Motor neuron (in vitro differentiated cells): ENCODE measurements around the gene WWC2. TPM values are rescaled to one million over a fixed set of nuclear protein-coding genes. Genes with fewer than 3 reads are reported as not detected.
A peak's percentile ranks its signal among the peaks of the same experiment; 100 is the strongest.

ENCODE experiments used
- ATAC-seq, 8 experiments: fragments of 200-7000 bp; cut with Tn5 transposase; replicated peaks in 6 of 8; 2 replicates each; pipeline ENCODE4 v1.8.0; 2021; ENCODE audit warnings: mild to moderate bottlenecking in 8 of 8, moderate library complexity in 8 of 8
- H3K27ac ChIP-seq, 2 donors: fragments of 250-450 bp; sonication (Bioruptor Pico); 2 replicates each; pipeline ENCODE4 v1.9.0; 2021; ENCODE audit warnings: antibody characterized with exemption in 2 of 2, mild to moderate bottlenecking in 2 of 2, moderate library complexity in 1 of 2
- H3K4me1 ChIP-seq, 2 donors: fragments of 250-450 bp; sonication (Bioruptor Pico); replicated peaks in 1 of 2; 2 replicates each; pipeline ENCODE4 v1.6.1; 2021; ENCODE audit warnings: antibody characterized with exemption in 2 of 2, mild to moderate bottlenecking in 2 of 2, moderate library complexity in 1 of 2
- H3K4me3 ChIP-seq, 5 donors: fragments of 250-450 bp; sonication (Bioruptor Pico); 2 replicates each; pipeline ENCODE4 v1.9.0; 2021; ENCODE audit warnings: antibody characterized with exemption in 5 of 5, mild to moderate bottlenecking in 5 of 5, moderate library complexity in 4 of 5
- WGBS, 10 experiments: fragments of 450-650 bp; shearing (Covaris generic); methylation state at CpG; one replicate each; pipeline ENCODE4 v1.0.0; 2022; 5-methylcytosine and 5-hydroxymethylcytosine counted together
- in situ Hi-C, 9 experiments: fragments of 400-800 bp; cut with MboI; loops; one replicate each; pipeline ENCODE4 v1.15.0; 2021; ENCODE audit warnings: low sequenced_read_pairs in 9 of 9, low pct_unique_long_range_greater_than_20kb in 2 of 9; ENCODE audit not compliant: unreplicated experiment in 9 of 9
- total RNA-seq, 8 experiments: library from RNA; unstranded; fragments of 300-600 nt; gene quantifications; 2 replicates each; pipeline versions ENCODE4 v1.2.3 to v1.2.4, GENCODE V29; 2022

The WWC2 gene
- total RNA-seq, 8 experiments from 2014 or later = 4.2 to 59.4 (median 12.9) TPM

GRCh38 chr4:183343730-183344129 lies 244.7 kb downstream of the WWC2 start:
- Histone ChIP-seq H3K4me1 (peaks cover 5 to 8% of the 10 kb centered on the region in 2 donors), H3K4me3 (no peak overlapping the region), H3K27ac (no peak overlapping the region)
- no peak for ATAC-seq
- WGBS, 10 experiments = 74 to 100% (median 100%) methylated on average over 1 to 6 of the region's 7 CpGs; no CpG with 5 or more reads in 3 of the 10 experiments
- in situ Hi-C loops = no loop called here

- WGBS, 10 experiments = 75 to 100% (median 98%) methylated on average over 2 to 6 of the region's 15 CpGs; no CpG with 5 or more reads in 4 of the 10 experiments
- peak in 2 of 8 experiments; percentile 0 to 2 for ATAC-seq
- Histone ChIP-seq H3K4me3 (no peak overlapping the region), H3K27ac (no peak overlapping the region), H3K4me1 (peaks cover 5 to 8% of the 10 kb centered on the region in 2 donors)
- in situ Hi-C loops = no loop called here
Measured at GRCh38 chr4:183344523-183345255, 245.6 kb downstream of the WWC2 start.

GRCh38 chr4:183345261-183345660 lies 246.2 kb downstream of the WWC2 start:
- Histone ChIP-seq H3K27ac (peak overlapping the region in 1 of 2 donors; percentile 23), H3K4me3 (no peak overlapping the region), H3K4me1 (peaks cover 5 to 8% of the 10 kb centered on the region in 2 donors)
- in situ Hi-C loops = no loop called here
- ATAC-seq = peak in 1 of 8 experiments; percentile 8
- WGBS, 10 experiments = 80 to 100% (median 94%) methylated on average over 1 to 4 of the region's 4 CpGs; no CpG with 5 or more reads in 5 of the 10 experiments

GRCh38 chr4:183347146-183347545 lies 248.1 kb downstream of the WWC2 start:
- 60 to 100% (median 100%) methylated on average over 1 to 4 of the region's 8 CpGs; no CpG with 5 or more reads in 4 of the 10 experiments for WGBS, 10 experiments
- Histone ChIP-seq H3K4me1 (peaks cover 5 to 8% of the 10 kb centered on the region in 2 donors), H3K4me3 (no peak overlapping the region), H3K27ac (no peak overlapping the region)
- no peak for ATAC-seq
- in situ Hi-C loops = no loop called here

- no peak overlapping the region for H3K27ac ChIP-seq
- in situ Hi-C loops = no loop called here
- ATAC-seq = no peak
- H3K4me3 ChIP-seq = no peak overlapping the region
- peaks cover 5 to 8% of the 10 kb centered on the region in 2 donors for H3K4me1 ChIP-seq
- WGBS, 10 experiments = 40 to 100% (median 83%) methylated on average over 1 to 2 of the region's 4 CpGs; no CpG with 5 or more reads in 5 of the 10 experiments
Measured at GRCh38 chr4:183347566-183347965, 248.5 kb downstream of the WWC2 start.

GRCh38 chr4:183348136-183348535 lies 249.1 kb downstream of the WWC2 start:
- 84 to 100% (median 100%) methylated on average over 1 to 11 of the region's 12 CpGs; no CpG with 5 or more reads in 3 of the 10 experiments for WGBS, 10 experiments
- ATAC-seq = no peak
- Histone ChIP-seq H3K4me1 (peaks cover 5 to 8% of the 10 kb centered on the region in 2 donors), H3K4me3 (no peak overlapping the region), H3K27ac (no peak overlapping the region)
- in situ Hi-C loops = no loop called here

GRCh38 chr4:183348706-183349659 lies 249.9 kb downstream of the WWC2 start:
- Histone ChIP-seq H3K27ac (no peak overlapping the region), H3K4me1 (peaks cover 5 to 8% of the 10 kb centered on the region in 2 donors), H3K4me3 (no peak overlapping the region)
- peak in 7 of 8 experiments; percentile 27 to 85 (median 72) for ATAC-seq
- in situ Hi-C loops = no loop called here
- 0 to 100% (median 82%) methylated on average over 2 to 14 of the region's 17 CpGs; no CpG with 5 or more reads in 1 of the 10 experiments for WGBS, 10 experiments

- peaks cover 5 to 12% of the 10 kb centered on the region in 2 donors for H3K4me1 ChIP-seq
- 0 to 94% (median 75%) methylated on average over 1 to 8 of the region's 9 CpGs; no CpG with 5 or more reads in 1 of the 10 experiments for WGBS, 10 experiments
- peak in 4 of 8 experiments; percentile 9 to 82 (median 68) for ATAC-seq
- in situ Hi-C loops = no loop called here
- no peak overlapping the region for H3K4me3 ChIP-seq
- H3K27ac ChIP-seq = no peak overlapping the region
Measured at GRCh38 chr4:183349673-183350072, 250.6 kb downstream of the WWC2 start.

- H3K27ac ChIP-seq = no peak overlapping the region
- peak in 2 of 8 experiments; percentile 3 to 10 for ATAC-seq
- H3K4me3 ChIP-seq = no peak overlapping the region
- in situ Hi-C loops = no loop called here
- 0 to 94% (median 84%) methylated on average over 1 to 12 of the region's 17 CpGs; no CpG with 5 or more reads in 2 of the 10 experiments for WGBS, 10 experiments
- peaks cover 2 to 16% of the 10 kb centered on the region in 2 donors for H3K4me1 ChIP-seq
Measured at GRCh38 chr4:183350317-183351071, 251.4 kb downstream of the WWC2 start.

- no peak overlapping the region for H3K4me3 ChIP-seq
- H3K4me1 ChIP-seq = peaks cover 2 to 16% of the 10 kb centered on the region in 2 donors
- H3K27ac ChIP-seq = no peak overlapping the region
- 70 to 100% (median 91%) methylated on average over 1 to 5 of the region's 5 CpGs; no CpG with 5 or more reads in 2 of the 10 experiments for WGBS, 10 experiments
- in situ Hi-C loops = no loop called here
- ATAC-seq = peak in 2 of 8 experiments; percentile 21 to 56
Measured at GRCh38 chr4:183352546-183352945, 253.5 kb downstream of the WWC2 start.

GRCh38 chr4:183353557-183353956 lies 254.5 kb downstream of the WWC2 start:
- no peak for ATAC-seq
- WGBS, 10 experiments = 91 to 100% (median 94%) methylated on average over 1 to 5 of the region's 8 CpGs; no CpG with 5 or more reads in 2 of the 10 experiments

GRCh38 chr4:183354219-183354618 lies 255.2 kb downstream of the WWC2 start:
- WGBS, 10 experiments = 60 to 96% (median 88%) methylated on average over 1 to 9 of the region's 9 CpGs; no CpG with 5 or more reads in 1 of the 10 experiments
- Histone ChIP-seq H3K27ac (no peak overlapping the region), H3K4me1 (peaks cover 2 to 25% of the 10 kb centered on the region in 2 donors), H3K4me3 (no peak overlapping the region)
- ATAC-seq = no peak
- in situ Hi-C loops = no loop called here

More at GRCh38 chr4:183353557-183353956, 254.5 kb downstream of the WWC2 start:
- H3K4me1 ChIP-seq = peaks cover 2 to 20% of the 10 kb centered on the region in 2 donors
- in situ Hi-C loops = no loop called here
- no peak overlapping the region for H3K4me3 ChIP-seq
- no peak overlapping the region for H3K27ac ChIP-seq
